GM11168 (cell line): ENCODE measurements around the gene AFAP1L2.
"Not testable (repeated sequence)": the region's sequence is repeated elsewhere in the genome, so short reads cannot be mapped to it uniquely, and the experiment has no call there.

Source experiments
- in situ Hi-C: fragments of 300-500 bp; cut with MboI; formaldehyde crosslinking; loops from one replicate; pipeline ENCODE4 v1.12.0; 2022; ENCODE audit warnings: low sequenced_read_pairs; ENCODE audit not compliant: unreplicated experiment

The AFAP1L2 gene

GRCh38 chr10:114343623-114344505, 60.4 kb downstream of the AFAP1L2 start:
- in situ Hi-C loops: no loop called here

- in situ Hi-C loops: no loop called here
Observed at GRCh38 chr10:114342976-114343375, 61.3 kb downstream of the AFAP1L2 start.

GRCh38 chr10:114340816-114341215, 63.5 kb downstream of the AFAP1L2 start:
- in situ Hi-C loops: no loop called here

GRCh38 chr10:114337510-114338462, 66.5 kb downstream of the AFAP1L2 start:
- in situ Hi-C loops: no loop called here

- in situ Hi-C loops: no loop called here
Observed at GRCh38 chr10:114336823-114337509, 67.3 kb downstream of the AFAP1L2 start.

GRCh38 chr10:114335614-114336013, 68.7 kb downstream of the AFAP1L2 start:
- in situ Hi-C loops: no loop called here

GRCh38 chr10:114334301-114334700, 70.0 kb downstream of the AFAP1L2 start:
- in situ Hi-C loops: no loop called here

- in situ Hi-C loops: not testable (repeated sequence)
Observed at GRCh38 chr10:114333441-114333840, 70.9 kb downstream of the AFAP1L2 start.

GRCh38 chr10:114332301-114333192, 71.8 kb downstream of the AFAP1L2 start:
- in situ Hi-C loops: no loop called here

- in situ Hi-C loops: no loop called here
Observed at GRCh38 chr10:114329634-114330365, 74.5 kb downstream of the AFAP1L2 start.

- in situ Hi-C loops: no loop called here
Observed at GRCh38 chr10:114328874-114329273, 75.4 kb downstream of the AFAP1L2 start.

GRCh38 chr10:114328441-114328812, 75.9 kb downstream of the AFAP1L2 start:
- in situ Hi-C loops: no loop called here

GRCh38 chr10:114327537-114328440, 76.5 kb downstream of the AFAP1L2 start:
- in situ Hi-C loops: no loop called here

- in situ Hi-C loops: no loop called here
Observed at GRCh38 chr10:114326795-114327194, 77.5 kb downstream of the AFAP1L2 start.

GRCh38 chr10:114323023-114323422, 81.3 kb downstream of the AFAP1L2 start:
- in situ Hi-C loops: no loop called here

GRCh38 chr10:114322344-114322743, 82.0 kb downstream of the AFAP1L2 start:
- in situ Hi-C loops: no loop called here

- in situ Hi-C loops: no loop called here
Observed at GRCh38 chr10:114320249-114321116, 83.8 kb downstream of the AFAP1L2 start.
